Measurements from ENCODE around the gene TM4SF5. TPM values are rescaled to one million over a fixed set of nuclear protein-coding genes. Genes with fewer than 3 reads are reported as not detected.

Gene TM4SF5
- total and polyA plus RNA-seq, 2 of the 8 experiments (the other 6 are each of a cell fraction or from before 2014, with no cell fraction given), result not detected

DNA sequence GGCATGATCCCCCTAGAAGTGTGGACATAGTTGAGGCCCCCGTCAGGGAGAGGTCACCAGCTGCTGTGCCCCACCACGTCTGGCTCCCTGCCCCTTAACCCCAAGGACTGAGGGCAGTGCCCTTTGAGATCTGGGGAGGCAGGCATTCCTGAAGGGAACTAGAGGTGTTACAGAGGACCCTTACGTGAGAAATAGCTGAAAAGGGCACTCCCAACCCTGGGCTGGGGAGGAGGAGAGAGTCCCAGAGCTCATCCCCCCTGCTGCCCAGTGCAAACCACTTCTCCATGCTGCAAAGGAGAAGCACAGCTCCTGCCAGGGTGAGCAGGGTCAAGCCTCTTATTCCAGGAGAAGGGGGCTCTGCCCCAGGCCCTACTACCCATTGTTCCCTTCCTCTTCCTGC, 51.1 kb downstream of the TM4SF5 start:
- Histone ChIP-seq H2BK12ac (ENCODE audit: low read depth, low read length) (no peak overlapping the region), H3K14ac (ENCODE audit: insufficient read length) (no peak overlapping the region), H4K5ac (ENCODE audit: insufficient read length, low read depth, low read length) (no peak overlapping the region), H3K4me1 (replicated peaks in 1 of 4; ENCODE audit: control insufficient read depth in 3 of 4, insufficient read depth in 4 of 4, low read length in 3 of 4) (no peaks in the 10 kb centered on the region), H3K9me3 (ENCODE audit: insufficient read depth in 2 of 2, low read depth in 1 of 2, low read length in 1 of 2) (no peaks in the 10 kb centered on the region), H2BK15ac (ENCODE audit: low read length) (no peak overlapping the region), H3K4ac (replicated peaks; ENCODE audit: insufficient read length, low read depth, low read length) (no peak overlapping the region), H2BK120ac (replicated peaks; ENCODE audit: low read depth, low read length) (no peak overlapping the region), H2BK20ac (ENCODE audit: low read length) (no peak overlapping the region), H4K20me1 (replicated peaks in 1 of 2; ENCODE audit: control insufficient read depth in 1 of 2, insufficient read depth in 2 of 2, low read length in 2 of 2) (peaks cover 3% of the 10 kb centered on the region in 2 experiments), H3K23ac (ENCODE audit: insufficient read length) (no peak overlapping the region), H2BK5ac (ENCODE audit: low read depth, low read length) (no peak overlapping the region), H2AFZ (ENCODE audit: low read length) (no peak overlapping the region), H3K56ac (replicated peaks; ENCODE audit: insufficient read length, low read depth, low read length) (no peak overlapping the region), H3K4me3 (ENCODE audit: extremely low read depth in 1 of 4, insufficient read depth in 2 of 4, low read depth in 3 of 4, low read length in 4 of 4) (no peak overlapping the region), H4K8ac (ENCODE audit: extremely low read depth, insufficient read depth, low read length) (no peak overlapping the region), H3K79me2 (ENCODE audit: control insufficient read depth in 1 of 2, insufficient read depth in 2 of 2, low read length in 2 of 2) (no peaks in the 10 kb centered on the region), H3K27me3 (replicated peaks in 1 of 4; ENCODE audit: control insufficient read depth in 3 of 4, extremely low read depth in 1 of 4, insufficient read depth in 3 of 4, low read length in 3 of 4) (no peaks in the 10 kb centered on the region), H3K79me1 (ENCODE audit: low read depth, low read length) (no peaks in the 10 kb centered on the region; the same call in 1 of the 2 replicates), H3K18ac (ENCODE audit: extremely low read depth, low read length) (no peak overlapping the region), H3K4me2 (ENCODE audit: insufficient read depth in 1 of 2, low read depth in 2 of 2, low read length in 2 of 2) (no peak overlapping the region), H2AK5ac (ENCODE audit: low read depth, low read length) (no peak overlapping the region), H4K91ac (replicated peaks; ENCODE audit: insufficient read length, low read length) (no peak overlapping the region), H3K9ac (replicated peaks in 1 of 4; ENCODE audit: extremely low read depth in 1 of 4, low read depth in 3 of 4, low read length in 3 of 4) (no peak overlapping the region), H3K36me3 (ENCODE audit: control insufficient read depth in 2 of 4, insufficient read depth in 4 of 4, low read length in 3 of 4) (peaks cover 0 to 3% (median 1%) of the 10 kb centered on the region in 4 experiments; a peak in 4 of 8 replicates), H3K23me2 (ENCODE audit: low read depth, low read length) (no peaks in the 10 kb centered on the region), H3K27ac (ENCODE audit: low read depth, low read length) (no peak overlapping the region)
- CTCF ChIA-PET (ENCODE audit: partially characterized antibody), result interaction anchor here (1.1 to 2.5 kb wide), 8 partner anchors 15 to 133 kb away, joined by 3 to 10 read pairs (median 4); no protein-coding TSS in a partner anchor
- DNase-seq (ENCODE audit: low read depth in 1 of 2, low spot score in 2 of 2) (no peak), FAIRE-seq (no peak)
- WGBS, 2 experiments (ENCODE audit: extremely low coverage in 1 of 2, insufficient coverage in 1 of 2, insufficient read length in 1 of 2, insufficient replicate concordance in 2 of 2, low coverage in 1 of 2, low lambda C conversion rate in 2 of 2, missing lambda C conversion rate in 1 of 2), result 85% methylated on average over 3 of the region's 3 CpGs; no CpG with 5 or more reads in 1 of the 2 experiments
- POLR2A ChIA-PET (ENCODE audit: partially characterized antibody), result interaction anchor here (0.6 to 2.7 kb wide), 6 partner anchors 10 to 265 kb away, joined by 3 to 14 read pairs (median 3); partner anchors contain the start of genes MINK1 and PLD2
- no peak for TF ChIP-seq SP2 (IDR thresholded peaks at IDR 0.05; ENCODE audit: low read length)
